Activated T-helper 1 cell treated with anti-CD3 and anti-CD28 coated beads, Interleukin-2, amount 50 U/mL, for 16 hours (primary cell): ENCODE measurements around the gene ANGPTL2.

Source experiments
- DNase-seq, 2 donors: peaks; one replicate each; pipeline ENCODE4 v3.0.0-alpha.2; 2020; ENCODE audit warnings: low read depth in 1 of 2, low spot score in 1 of 2

ANGPTL2 gene

GRCh38 chr9:127121628-127122175, 733 bp downstream of the ANGPTL2 start:
- DNase-seq, result no peak

GRCh38 chr9:127119320-127119709, 3.1 kb downstream of the ANGPTL2 start:
- DNase-seq, result no peak

- DNase-seq, result no peak
Measured at GRCh38 chr9:127118597-127119319, 3.7 kb downstream of the ANGPTL2 start.

GRCh38 chr9:127117801-127118200, 4.6 kb downstream of the ANGPTL2 start:
- no peak for DNase-seq

GRCh38 chr9:127116957-127117356, 5.5 kb downstream of the ANGPTL2 start:
- no peak for DNase-seq

- DNase-seq, result no peak
Measured at GRCh38 chr9:127116088-127116726, 6.2 kb downstream of the ANGPTL2 start.

GRCh38 chr9:127114606-127115005, 7.8 kb downstream of the ANGPTL2 start:
- no peak for DNase-seq

GRCh38 chr9:127113191-127113972, 9.1 kb downstream of the ANGPTL2 start:
- no peak for DNase-seq

- no peak for DNase-seq
Measured at GRCh38 chr9:127112735-127113161, 9.7 kb downstream of the ANGPTL2 start.

- no peak for DNase-seq
Measured at GRCh38 chr9:127112056-127112455, 10.4 kb downstream of the ANGPTL2 start.

- DNase-seq, result no peak
Measured at GRCh38 chr9:127109212-127109711, 13.2 kb downstream of the ANGPTL2 start.

- DNase-seq, result no peak
Measured at GRCh38 chr9:127107929-127108876, 14.2 kb downstream of the ANGPTL2 start.

GRCh38 chr9:127107171-127107928, 15.1 kb downstream of the ANGPTL2 start:
- DNase-seq, result no peak

GRCh38 chr9:127106466-127106855, 16.0 kb downstream of the ANGPTL2 start:
- DNase-seq, result no peak

- no peak for DNase-seq
Measured at GRCh38 chr9:127105805-127106465, 16.5 kb downstream of the ANGPTL2 start.

GRCh38 chr9:127104581-127105311, 17.7 kb downstream of the ANGPTL2 start:
- no peak for DNase-seq

GRCh38 chr9:127102788-127103187, 19.6 kb downstream of the ANGPTL2 start:
- DNase-seq, result no peak

- no peak for DNase-seq
Measured at GRCh38 chr9:127102176-127102575, 20.3 kb downstream of the ANGPTL2 start.
